GM23338 (cell line): ENCODE data around the gene FRMD4A. TPM values are rescaled to one million over a fixed set of nuclear protein-coding genes. Genes with fewer than 3 reads are reported as not detected.

Experiments used
- ATAC-seq: fragments of 200-7000 bp; cut with Tn5 transposase; 3 replicates; pipeline ENCODE4 v1.9.1; 2020
- DNase-seq: peaks from one replicate; pipeline ENCODE4 v3.0.0-alpha.2; 2015; ENCODE audit warnings: low spot score
- H2AFZ ChIP-seq: fragments of 200-600 bp; sonication (generic); 2 replicates; pipeline ENCODE4 v1.8.0; 2016; ENCODE audit warnings: antibody characterized with exemption, mild to moderate bottlenecking, moderate library complexity
- H3F3A ChIP-seq: fragments of 200-600 bp; sonication (generic); replicated peaks from 2 replicates; pipeline ENCODE4 v1.8.0; 2017; ENCODE audit warnings: antibody characterized with exemption, mixed run types, low read depth
- H3K27ac ChIP-seq: fragments of 200-600 bp; sonication (generic); 2 replicates; pipeline ENCODE4 v1.6.1; 2016; ENCODE audit warnings: low read depth
- H3K27me3 ChIP-seq: fragments of 200-600 bp; sonication (generic); 2 replicates; pipeline ENCODE4 v1.8.0; 2016; ENCODE audit warnings: mild to moderate bottlenecking, mixed run types, moderate library complexity; ENCODE audit not compliant: insufficient read depth
- H3K36me3 ChIP-seq: fragments of 200-600 bp; sonication (generic); 2 replicates; pipeline ENCODE4 v1.8.0; 2016; ENCODE audit warnings: mild to moderate bottlenecking; ENCODE audit not compliant: insufficient read depth
- H3K4me1 ChIP-seq: fragments of 200-600 bp; sonication (generic); 2 replicates; pipeline ENCODE4 v1.8.0; 2016; ENCODE audit warnings: mild to moderate bottlenecking, moderate library complexity; ENCODE audit not compliant: insufficient read depth
- H3K4me2 ChIP-seq: fragments of 200-600 bp; sonication (generic); 2 replicates; pipeline ENCODE4 v1.7.1; 2017; ENCODE audit warnings: mixed run types
- H3K4me3 ChIP-seq: fragments of 200-600 bp; sonication (generic); 2 replicates; pipeline ENCODE4 v1.6.1; 2016; ENCODE audit warnings: mixed run types
- H3K79me2 ChIP-seq: fragments of 200-600 bp; sonication (generic); replicated peaks from 2 replicates; pipeline ENCODE4 v1.8.0; 2017; ENCODE audit warnings: mild to moderate bottlenecking; ENCODE audit not compliant: insufficient read depth
- H3K9me2 ChIP-seq: fragments of 200-600 bp; sonication (generic); 2 replicates; pipeline ENCODE4 v1.8.0; 2017; ENCODE audit not compliant: insufficient read depth
- H4K20me1 ChIP-seq: fragments of 200-600 bp; sonication (generic); replicated peaks from 2 replicates; pipeline ENCODE4 v1.8.0; 2017; ENCODE audit warnings: mild to moderate bottlenecking; ENCODE audit not compliant: insufficient read depth
- H3K27ac Mint-ChIP-seq: 2 replicates; pipeline ENCODE4 v1.8.0; 2020; ENCODE audit warnings: inconsistent platforms, mild to moderate bottlenecking, moderate library complexity, mixed read lengths
- H3K27me3 Mint-ChIP-seq: 3 replicates; pipeline ENCODE4 v1.8.0; 2022; ENCODE audit warnings: low read depth, mild to moderate bottlenecking, moderate library complexity, mixed read lengths, inconsistent platforms; ENCODE audit not compliant: insufficient read depth, poor library complexity
- H3K36me3 Mint-ChIP-seq: 3 replicates; pipeline ENCODE4 v1.8.0; 2021; ENCODE audit warnings: low read depth, mild to moderate bottlenecking, inconsistent platforms, moderate library complexity, mixed read lengths
- H3K4me1 Mint-ChIP-seq: 3 replicates; pipeline ENCODE4 v1.8.0; 2020; ENCODE audit warnings: mild to moderate bottlenecking, inconsistent platforms, mixed read lengths
- H3K4me3 Mint-ChIP-seq: 3 replicates; pipeline ENCODE4 v1.8.0; 2021; ENCODE audit warnings: moderate library complexity, mild to moderate bottlenecking, inconsistent platforms, mixed read lengths
- H3K9me3 Mint-ChIP-seq: 3 replicates; pipeline ENCODE4 v1.8.0; 2020; ENCODE audit warnings: moderate library complexity, mild to moderate bottlenecking, inconsistent platforms, mixed read lengths
- CREB1 ChIP-seq: fragments of 250-450 bp; sonication (Bioruptor Pico); IDR thresholded peaks from 2 replicates; pipeline ENCODE4 v1.5.0; 2020; ENCODE audit warnings: low read depth, mild to moderate bottlenecking, moderate library complexity
- EZH2 ChIP-seq: fragments of 200-600 bp; sonication (generic); IDR thresholded peaks from one replicate; pipeline ENCODE4 v1.8.0; 2017; ENCODE audit warnings: antibody characterized with exemption, mild to moderate bottlenecking, low read depth; ENCODE audit not compliant: unreplicated experiment
- JUNB ChIP-seq: IDR thresholded peaks from one replicate; pipeline ENCODE4 v1.6.1; 2016; ENCODE audit warnings: antibody characterized with exemption; ENCODE audit not compliant: unreplicated experiment
- NANOG ChIP-seq: IDR thresholded peaks from 2 replicates; pipeline ENCODE4 v1.6.1; 2016; ENCODE audit warnings: antibody characterized with exemption, borderline replicate concordance
- POLR2AphosphoS5 ChIP-seq: IDR thresholded peaks from 2 replicates; pipeline ENCODE4 v1.6.1; 2016; ENCODE audit warnings: antibody characterized with exemption, low read depth
- STAT1 ChIP-seq: IDR thresholded peaks from one replicate; pipeline ENCODE4 v1.6.1; 2016; ENCODE audit warnings: antibody characterized with exemption; ENCODE audit not compliant: unreplicated experiment
- ZNF462 ChIP-seq: fragments of 250-450 bp; sonication (Bioruptor Pico); IDR thresholded peaks from 2 replicates; pipeline ENCODE4 v1.5.0; 2020; ENCODE audit warnings: mild to moderate bottlenecking, moderate library complexity
- polyA plus RNA-seq: library from polyadenylated mRNA; unstranded; fragments of >200 nt; fragmentation: Nextera tagmentation; extraction: Ambion mirVana; gene quantifications from 2 replicates; pipeline ENCODE4 v1.2.1, GENCODE V29; 2016
- total RNA-seq: library from RNA; depleted of rRNA; stranded (reverse); fragments of >200 nt; shearing (Covaris generic); gene quantifications from 2 replicates; pipeline ENCODE4 v1.2.3, GENCODE V29; 2014
- TF ChIP-seq, protein P1 (sequence below): IDR thresholded peaks from one replicate; pipeline ENCODE4 v1.6.1; 2018; ENCODE audit warnings: antibody characterized with exemption; ENCODE audit not compliant: unreplicated experiment

FRMD4A gene
- total and polyA plus RNA-seq, 2 experiments from 2014 or later, result 14.0 to 20.1 TPM

GRCh38 chr10:13842117-13842516 lies 488.6 kb downstream of the FRMD4A start:
- H3K9me2 ChIP-seq, result no peaks in the 10 kb centered on the region
- H3K4me3 ChIP-seq, result no peak overlapping the region
- no peaks in the 10 kb centered on the region for H4K20me1 ChIP-seq
- Mint-ChIP-seq H3K27ac (no peak overlapping the region), H3K9me3 (peaks cover 20% of the 10 kb centered on the region), H3K27me3 (peaks cover 10% of the 10 kb centered on the region), H3K4me3 (no peak overlapping the region), H3K4me1 (peaks cover 7% of the 10 kb centered on the region), H3K36me3 (peaks cover 30% of the 10 kb centered on the region)
- H3K4me1 ChIP-seq, result no peaks in the 10 kb centered on the region
- ATAC-seq (no peak), DNase-seq (no peak)
- H3K4me2 ChIP-seq, result no peak overlapping the region
- H3F3A ChIP-seq, result no peaks in the 10 kb centered on the region
- H3K79me2 ChIP-seq, result no peaks in the 10 kb centered on the region
- H2AFZ ChIP-seq, result no peak overlapping the region
- H3K27me3 ChIP-seq, result no peaks in the 10 kb centered on the region
- H3K36me3 ChIP-seq, result 0 out of 2 replicates have a peak, but pooled peaks cover 7% of the 10 kb centered on the region
- TF ChIP-seq JUNB (no peak), STAT1 (no peak), NANOG (no peak), ZNF462 (no peak), CREB1 (CRISPR knock-in tag) (no peak), POLR2AphosphoS5 (no peak), EZH2 (no peak)
- TF ChIP-seq, protein P1, sequence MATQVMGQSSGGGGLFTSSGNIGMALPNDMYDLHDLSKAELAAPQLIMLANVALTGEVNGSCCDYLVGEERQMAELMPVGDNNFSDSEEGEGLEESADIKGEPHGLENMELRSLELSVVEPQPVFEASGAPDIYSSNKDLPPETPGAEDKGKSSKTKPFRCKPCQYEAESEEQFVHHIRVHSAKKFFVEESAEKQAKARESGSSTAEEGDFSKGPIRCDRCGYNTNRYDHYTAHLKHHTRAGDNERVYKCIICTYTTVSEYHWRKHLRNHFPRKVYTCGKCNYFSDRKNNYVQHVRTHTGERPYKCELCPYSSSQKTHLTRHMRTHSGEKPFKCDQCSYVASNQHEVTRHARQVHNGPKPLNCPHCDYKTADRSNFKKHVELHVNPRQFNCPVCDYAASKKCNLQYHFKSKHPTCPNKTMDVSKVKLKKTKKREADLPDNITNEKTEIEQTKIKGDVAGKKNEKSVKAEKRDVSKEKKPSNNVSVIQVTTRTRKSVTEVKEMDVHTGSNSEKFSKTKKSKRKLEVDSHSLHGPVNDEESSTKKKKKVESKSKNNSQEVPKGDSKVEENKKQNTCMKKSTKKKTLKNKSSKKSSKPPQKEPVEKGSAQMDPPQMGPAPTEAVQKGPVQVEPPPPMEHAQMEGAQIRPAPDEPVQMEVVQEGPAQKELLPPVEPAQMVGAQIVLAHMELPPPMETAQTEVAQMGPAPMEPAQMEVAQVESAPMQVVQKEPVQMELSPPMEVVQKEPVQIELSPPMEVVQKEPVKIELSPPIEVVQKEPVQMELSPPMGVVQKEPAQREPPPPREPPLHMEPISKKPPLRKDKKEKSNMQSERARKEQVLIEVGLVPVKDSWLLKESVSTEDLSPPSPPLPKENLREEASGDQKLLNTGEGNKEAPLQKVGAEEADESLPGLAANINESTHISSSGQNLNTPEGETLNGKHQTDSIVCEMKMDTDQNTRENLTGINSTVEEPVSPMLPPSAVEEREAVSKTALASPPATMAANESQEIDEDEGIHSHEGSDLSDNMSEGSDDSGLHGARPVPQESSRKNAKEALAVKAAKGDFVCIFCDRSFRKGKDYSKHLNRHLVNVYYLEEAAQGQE, result no peak
- H3K27ac ChIP-seq, result no peak overlapping the region
